ENCODE results near the gene ESYT3. TPM values are rescaled to one million over a fixed set of nuclear protein-coding genes. Genes with fewer than 3 reads are reported as not detected.

ESYT3 gene
- total RNA-seq, 3 donors from 2014 or later, result 0.32 to 4.2 (median 2.3) TPM

- Histone ChIP-seq H3K4me3 (no peak overlapping the region), H3K9me3 (no peaks in the 10 kb centered on the region), H3K36me3 (no peaks in the 10 kb centered on the region), H3K4me1 (no peaks in the 10 kb centered on the region), H3K27me3 (no peaks in the 10 kb centered on the region), H3K27ac (no peak overlapping the region)
- intact Hi-C loops (cut with DNase I; ENCODE audit: low total_unique reads), result no loop called here
- DNase-seq (ENCODE audit: low spot score in 2 of 2), result no peak
- TF ChIP-seq POLR2A (IDR thresholded peaks at IDR 0.05), result no peak
Observed at GRCh38 chr3:138461246-138461645, 26.8 kb downstream of the ESYT3 start.

- H3K27me3 ChIP-seq, result no peaks in the 10 kb centered on the region
- H3K27ac ChIP-seq, result no peak overlapping the region
- TF ChIP-seq POLR2AphosphoS5 (IDR thresholded peaks at IDR 0.05), result no peak
- TF ChIP-seq POLR2A (IDR thresholded peaks at IDR 0.05), result no peak
- TF ChIP-seq CTCF (IDR thresholded peaks at IDR 0.05), result no peak
- H3K9me3 ChIP-seq, result no peaks in the 10 kb centered on the region
- H3K36me3 ChIP-seq, result no peaks in the 10 kb centered on the region
- no peaks in the 10 kb centered on the region for H3K4me1 ChIP-seq
- no peak for DNase-seq (ENCODE audit: low spot score in 2 of 2)
- no peak overlapping the region for H3K4me3 ChIP-seq
- intact Hi-C loops (cut with DNase I; ENCODE audit: low total_unique reads), result no loop called here
Observed at GRCh38 chr3:138461896-138462295, 27.5 kb downstream of the ESYT3 start.

- Histone ChIP-seq H3K27ac (no peak overlapping the region), H3K4me3 (no peak overlapping the region)
- DNase-seq (ENCODE audit: low spot score in 2 of 2), result no peak
Observed at GRCh38 chr3:138463724-138464490, 29.5 kb downstream of the ESYT3 start.

GRCh38 chr3:138464491-138464860, 30.1 kb downstream of the ESYT3 start:
- Histone ChIP-seq H3K4me3 (no peak overlapping the region), H3K36me3 (no peaks in the 10 kb centered on the region), H3K27ac (no peak overlapping the region), H3K4me1 (no peaks in the 10 kb centered on the region), H3K27me3 (no peaks in the 10 kb centered on the region), H3K9me3 (no peaks in the 10 kb centered on the region)
- intact Hi-C loops (cut with DNase I; ENCODE audit: low total_unique reads), result no loop called here
- DNase-seq (ENCODE audit: low spot score in 2 of 2), result no peak
- no peak for TF ChIP-seq POLR2A (IDR thresholded peaks at IDR 0.05)
- no peak for TF ChIP-seq CTCF (IDR thresholded peaks at IDR 0.05)
- no peak for TF ChIP-seq POLR2AphosphoS5 (IDR thresholded peaks at IDR 0.05)

More at GRCh38 chr3:138463724-138464490, 29.5 kb downstream of the ESYT3 start:
- no peaks in the 10 kb centered on the region for H3K36me3 ChIP-seq
- intact Hi-C loops (cut with DNase I; ENCODE audit: low total_unique reads), result no loop called here
- H3K4me1 ChIP-seq, result no peaks in the 10 kb centered on the region
- TF ChIP-seq CTCF (IDR thresholded peaks at IDR 0.05), result no peak
- TF ChIP-seq POLR2A (IDR thresholded peaks at IDR 0.05), result no peak
- TF ChIP-seq POLR2AphosphoS5 (IDR thresholded peaks at IDR 0.05), result no peak
- H3K27me3 ChIP-seq, result no peaks in the 10 kb centered on the region
- H3K9me3 ChIP-seq, result no peaks in the 10 kb centered on the region

- Histone ChIP-seq H3K36me3 (no peaks in the 10 kb centered on the region), H3K27me3 (no peaks in the 10 kb centered on the region), H3K4me1 (no peaks in the 10 kb centered on the region), H3K4me3 (no peak overlapping the region), H3K27ac (no peak overlapping the region), H3K9me3 (no peaks in the 10 kb centered on the region)
- TF ChIP-seq POLR2A (IDR thresholded peaks at IDR 0.05) (no peak), CTCF (IDR thresholded peaks at IDR 0.05) (no peak)
- no peak for DNase-seq (ENCODE audit: low spot score in 2 of 2)
- intact Hi-C loops (cut with DNase I; ENCODE audit: low total_unique reads), result no loop called here
Observed at GRCh38 chr3:138465451-138465850, 31.0 kb downstream of the ESYT3 start.

All from breast epithelium (tissue), 4 donors.